ENCODE data around the gene FOXD4.
"Not testable (repeated sequence)": the region's sequence is repeated elsewhere in the genome, so short reads cannot be mapped to it uniquely, and the experiment has no call there.

Gene FOXD4

DNA sequence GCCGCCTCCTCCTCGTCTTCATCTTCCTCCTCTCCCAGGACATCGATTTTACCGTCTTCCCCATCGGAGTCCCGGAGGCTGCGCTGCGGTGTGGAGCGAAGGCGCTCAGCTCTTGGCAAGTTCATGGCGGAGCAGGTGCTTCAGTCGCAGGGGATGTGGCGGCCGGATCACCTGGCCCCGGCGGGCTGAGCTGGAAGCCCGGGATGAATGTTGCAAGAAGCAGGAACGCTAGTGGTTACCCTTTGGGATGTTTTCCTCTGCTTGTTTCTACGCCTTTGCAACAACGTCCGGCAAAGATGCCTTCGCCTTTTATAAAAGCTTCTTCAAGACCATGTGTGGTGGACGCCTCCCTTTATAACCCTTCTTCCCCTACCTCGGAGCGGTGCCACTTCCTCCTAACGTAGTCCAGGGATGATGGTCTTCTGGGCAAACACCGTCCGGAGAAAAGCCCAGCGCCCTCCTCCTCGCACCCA is at the start of gene FOXD4:
Gene FOXD4, minus strand, starts transcription at position 423 of the 473 bp plus-strand sequence. Its CDS starts 298 bp downstream, at position 125.
- DNase-seq (ENCODE audit: low read depth in 2 of 2); H3K4me3 ChIP-seq (replicated peaks in 1 of 2; ENCODE audit: low read depth in 2 of 2, low read length in 2 of 2): not testable (repeated sequence)

DNA sequence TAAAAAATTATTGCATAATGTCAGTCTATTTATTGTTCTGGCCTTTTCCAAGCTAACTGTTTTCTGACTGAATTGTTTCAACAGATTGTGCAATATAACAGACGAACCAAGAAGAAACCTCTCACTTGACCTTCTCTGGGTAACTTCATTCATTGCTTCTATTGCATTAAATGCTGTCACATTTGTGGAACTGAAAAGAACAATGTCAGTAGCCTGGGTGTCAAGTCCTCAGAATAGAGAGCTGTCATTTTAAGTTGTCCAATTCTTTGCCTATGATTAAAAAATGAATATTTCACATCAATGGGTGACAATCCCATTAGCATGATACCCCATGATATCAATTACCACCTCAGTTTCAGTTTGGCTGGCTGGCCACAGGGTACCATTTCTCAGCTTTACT is 41.7 kb upstream of the FOXD4 start:
- not testable (repeated sequence) for DNase-seq (ENCODE audit: low read depth in 2 of 2); H3K4me3 ChIP-seq (replicated peaks in 1 of 2; ENCODE audit: low read depth in 2 of 2, low read length in 2 of 2)

DNA sequence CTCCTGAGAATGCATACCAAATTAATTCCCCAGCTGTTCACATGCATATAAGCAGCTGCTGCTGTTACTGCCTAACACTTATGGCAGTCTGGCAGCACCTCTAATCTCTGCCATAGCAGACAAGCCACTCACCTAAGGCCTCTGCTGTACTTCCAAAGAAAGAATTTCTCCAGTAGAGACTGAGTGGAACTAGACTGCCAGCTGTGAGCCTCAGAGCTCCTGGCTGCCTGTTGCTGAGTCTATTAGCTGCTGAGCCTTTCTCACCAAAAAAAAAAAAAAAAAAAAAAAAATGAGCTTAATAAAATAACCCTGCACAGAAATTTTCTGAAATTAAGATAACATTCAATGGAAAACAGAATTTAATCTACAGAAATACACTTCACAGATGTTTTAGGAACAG is 33.0 kb upstream of the FOXD4 start:
- not testable (repeated sequence) for H3K4me3 ChIP-seq (replicated peaks in 1 of 2; ENCODE audit: low read depth in 2 of 2, low read length in 2 of 2); DNase-seq (ENCODE audit: low read depth in 2 of 2)

DNA sequence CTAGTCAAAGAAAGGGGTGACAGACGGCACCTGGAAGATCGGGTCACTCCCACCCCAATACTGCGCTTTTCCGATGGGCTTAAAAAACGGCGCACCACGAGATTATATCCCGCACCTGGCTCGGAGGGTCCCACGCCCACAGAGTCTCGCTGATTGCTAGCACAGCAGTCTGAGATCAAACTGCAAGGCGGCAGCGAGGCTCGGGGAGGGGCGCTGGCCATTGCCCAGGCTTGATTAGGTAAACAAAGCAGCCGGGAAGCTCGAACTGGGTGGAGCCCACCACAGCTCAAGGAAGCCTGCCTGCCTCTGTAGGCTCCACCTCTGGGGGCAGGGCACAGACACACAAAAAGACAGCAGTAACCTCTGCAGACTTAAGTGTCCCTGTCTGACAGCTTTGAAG is 21.7 kb upstream of the FOXD4 start:
- DNase-seq (ENCODE audit: low read depth in 2 of 2); H3K4me3 ChIP-seq (replicated peaks in 1 of 2; ENCODE audit: low read depth in 2 of 2, low read length in 2 of 2): not testable (repeated sequence)

DNA sequence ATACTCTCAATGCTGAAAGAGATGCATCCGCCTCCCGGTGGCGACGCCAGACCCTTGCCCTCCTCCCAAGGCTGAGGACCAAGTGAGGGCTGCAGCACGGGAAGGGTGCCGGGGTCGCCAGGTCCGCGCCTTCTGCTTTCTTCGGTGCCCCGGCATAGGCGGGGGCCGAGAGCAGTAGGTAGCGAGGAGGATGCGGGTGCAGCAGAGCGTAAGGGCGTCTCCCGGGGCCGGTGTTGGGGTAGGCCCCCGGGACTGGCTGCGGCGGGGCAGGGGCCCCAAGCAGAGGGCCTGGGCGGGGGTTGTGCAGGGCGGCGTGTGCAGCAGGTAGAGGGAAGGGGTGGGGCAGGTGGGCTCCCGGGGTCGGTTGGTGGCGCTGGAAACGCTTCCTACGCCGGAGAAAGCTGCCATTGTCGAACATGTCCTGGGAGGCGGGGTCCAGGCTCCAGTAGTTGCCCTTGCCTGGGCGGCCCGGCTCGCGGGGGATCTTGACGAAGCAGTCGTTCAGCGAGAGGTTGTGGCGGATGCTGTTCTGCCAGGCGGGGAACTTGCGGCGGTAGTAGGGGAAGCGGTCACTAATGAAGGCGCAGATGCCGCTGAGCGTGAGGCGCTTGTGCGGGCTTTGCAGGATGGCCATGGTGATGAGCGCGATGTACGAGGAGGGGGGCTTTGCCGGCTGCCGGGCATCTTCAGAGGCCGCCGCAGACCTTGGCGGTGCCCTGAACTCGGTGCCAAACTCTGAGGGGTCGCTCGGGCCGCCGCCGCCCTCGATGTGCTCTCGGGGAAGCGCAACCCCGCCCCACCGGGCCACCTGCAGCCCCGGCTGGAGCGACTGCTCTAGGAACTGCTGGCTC is 848 bp downstream of the FOXD4 start:
- H3K4me3 ChIP-seq (replicated peaks in 1 of 2; ENCODE audit: low read depth in 2 of 2, low read length in 2 of 2); DNase-seq (ENCODE audit: low read depth in 2 of 2): not testable (repeated sequence)

- DNase-seq (ENCODE audit: low read depth in 2 of 2); H3K4me3 ChIP-seq (replicated peaks in 1 of 2; ENCODE audit: low read depth in 2 of 2, low read length in 2 of 2): not testable (repeated sequence)
These were observed 1.8 kb downstream of the FOXD4 start for GRCh38 chr9:116239-117077.

- H3K4me3 ChIP-seq (replicated peaks in 1 of 2; ENCODE audit: low read depth in 2 of 2, low read length in 2 of 2); DNase-seq (ENCODE audit: low read depth in 2 of 2): not testable (repeated sequence)
These were observed 3.1 kb downstream of the FOXD4 start for GRCh38 chr9:115118-115451.

- DNase-seq (ENCODE audit: low read depth in 2 of 2) = not testable (repeated sequence)
These were observed 3.7 kb downstream of the FOXD4 start for GRCh38 chr9:114267-115117.

DNA sequence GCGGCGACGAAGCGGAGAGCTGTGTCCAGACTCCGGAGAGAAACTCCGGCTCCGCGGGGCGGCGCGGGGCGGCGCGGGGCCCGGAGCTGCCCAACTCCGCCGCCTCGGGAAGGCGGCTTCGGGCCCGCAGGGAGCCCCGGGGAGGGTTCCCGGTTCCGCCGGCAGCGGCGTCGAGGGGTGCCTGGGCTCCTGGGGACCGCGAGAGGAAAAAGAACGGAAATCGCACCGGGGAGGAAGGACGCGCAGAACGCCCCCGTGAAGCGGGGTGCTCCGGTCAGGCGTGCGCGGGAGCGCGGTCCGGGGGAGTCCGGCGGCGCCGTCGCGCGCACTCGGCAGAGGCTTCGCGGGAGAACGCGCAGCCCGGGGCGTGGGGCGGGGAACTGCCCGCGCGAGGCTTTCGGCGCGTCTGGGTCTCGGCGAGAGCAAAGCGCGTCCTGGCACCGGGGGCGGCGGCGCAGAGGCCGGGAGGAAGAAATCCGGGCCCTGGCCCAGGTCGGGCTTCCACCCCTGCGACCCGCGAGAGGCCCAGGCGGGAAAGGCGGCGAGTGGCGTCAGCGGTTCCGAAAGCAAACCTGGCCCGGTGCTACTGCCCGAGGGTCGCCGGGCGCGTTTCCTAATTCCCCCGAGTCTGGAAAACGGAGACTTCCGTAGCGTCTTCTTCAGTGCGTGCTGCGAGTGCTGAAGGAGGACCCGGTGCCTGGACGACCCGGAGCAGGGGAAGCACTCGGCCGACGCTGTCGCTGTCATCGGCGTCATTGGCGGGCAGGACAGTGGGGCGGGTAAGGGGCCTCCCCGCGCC is 4.5 kb downstream of the FOXD4 start:
- peak in 1 of 2 donors; percentile 19 for DNase-seq (ENCODE audit: low read depth in 2 of 2)
- peak overlapping the region; percentile 40 to 45 for H3K4me3 ChIP-seq (replicated peaks in 1 of 2; ENCODE audit: low read depth in 2 of 2, low read length in 2 of 2)

More at GRCh38 chr9:114267-115117, 3.7 kb downstream of the FOXD4 start:
- peak overlapping the region; percentile 40 to 45 for H3K4me3 ChIP-seq (replicated peaks in 1 of 2; ENCODE audit: low read depth in 2 of 2, low read length in 2 of 2)

GRCh38 chr9:112589-113467 is 5.4 kb downstream of the FOXD4 start:
- not testable (repeated sequence) for H3K4me3 ChIP-seq (replicated peaks in 1 of 2; ENCODE audit: low read depth in 2 of 2, low read length in 2 of 2); DNase-seq (ENCODE audit: low read depth in 2 of 2)

DNA sequence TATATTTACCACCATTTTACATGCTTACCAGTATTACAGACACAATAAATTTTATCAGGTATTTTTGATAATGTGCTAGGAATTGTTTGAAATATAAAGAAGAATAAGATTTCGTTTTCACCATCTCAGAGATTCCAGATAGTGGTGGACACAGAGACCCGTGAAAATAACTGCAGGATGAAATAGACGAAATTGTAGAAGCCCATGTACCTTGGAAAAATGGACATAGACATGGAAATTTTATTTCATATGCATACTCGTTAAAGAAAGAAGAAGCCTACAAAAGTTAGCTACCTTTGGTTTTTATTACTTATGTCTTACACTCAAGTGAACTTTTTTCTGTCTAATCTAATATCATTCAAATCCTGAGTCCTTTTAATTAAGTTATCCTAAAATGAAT is 7.5 kb downstream of the FOXD4 start:
- not testable (repeated sequence) for DNase-seq (ENCODE audit: low read depth in 2 of 2)

GRCh38 chr9:109540-109939 is 8.7 kb downstream of the FOXD4 start:
- not testable (repeated sequence) for DNase-seq (ENCODE audit: low read depth in 2 of 2); H3K4me3 ChIP-seq (replicated peaks in 1 of 2; ENCODE audit: low read depth in 2 of 2, low read length in 2 of 2)

More for the DNA sequence above, 7.5 kb downstream of the FOXD4 start:
- H3K4me3 ChIP-seq (replicated peaks in 1 of 2; ENCODE audit: low read depth in 2 of 2, low read length in 2 of 2) = not testable (repeated sequence)

DNA sequence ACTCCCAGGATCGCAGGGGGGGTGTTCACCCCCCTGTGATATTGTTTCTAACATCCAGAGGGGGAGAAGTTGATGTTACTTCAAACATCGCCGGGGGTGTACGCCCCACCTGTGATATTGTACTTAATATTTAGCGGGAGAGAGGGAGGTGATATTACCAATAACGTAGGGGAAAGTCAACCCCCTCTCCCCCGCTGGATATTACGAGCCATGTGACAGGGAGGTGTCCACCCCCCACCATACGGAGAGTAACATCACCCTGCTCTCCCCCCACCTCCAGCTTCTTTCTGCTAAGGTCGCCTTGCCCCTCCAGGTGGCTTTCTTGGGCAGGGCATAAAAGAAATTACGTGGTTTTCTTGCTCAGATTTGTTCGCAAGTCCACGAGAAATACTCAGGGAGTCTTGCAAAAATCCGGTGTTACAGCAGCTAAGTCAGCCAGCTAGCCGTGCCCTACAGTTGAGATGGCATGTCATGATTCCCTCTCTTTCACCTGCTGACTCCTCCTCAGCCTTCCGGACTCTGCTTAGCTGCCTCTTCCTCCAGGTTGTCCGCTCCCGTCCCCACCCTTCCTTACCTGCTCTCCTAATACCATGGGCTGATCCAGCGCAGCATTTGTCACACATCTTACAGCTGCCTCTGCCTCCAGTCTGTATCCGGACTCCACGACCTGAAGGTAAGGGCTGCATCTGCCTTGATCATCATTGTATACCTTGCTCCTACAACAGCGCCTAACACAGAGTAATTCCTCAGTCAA is 9.3 kb downstream of the FOXD4 start:
- DNase-seq (ENCODE audit: low read depth in 2 of 2); H3K4me3 ChIP-seq (replicated peaks in 1 of 2; ENCODE audit: low read depth in 2 of 2, low read length in 2 of 2): not testable (repeated sequence)

GRCh38 chr9:105991-106390 is 12.2 kb downstream of the FOXD4 start:
- not testable (repeated sequence) for DNase-seq (ENCODE audit: low read depth in 2 of 2); H3K4me3 ChIP-seq (replicated peaks in 1 of 2; ENCODE audit: low read depth in 2 of 2, low read length in 2 of 2)

GRCh38 chr9:100430-100829 is 17.8 kb downstream of the FOXD4 start:
- not testable (repeated sequence) for DNase-seq (ENCODE audit: low read depth in 2 of 2); H3K4me3 ChIP-seq (replicated peaks in 1 of 2; ENCODE audit: low read depth in 2 of 2, low read length in 2 of 2)

DNA sequence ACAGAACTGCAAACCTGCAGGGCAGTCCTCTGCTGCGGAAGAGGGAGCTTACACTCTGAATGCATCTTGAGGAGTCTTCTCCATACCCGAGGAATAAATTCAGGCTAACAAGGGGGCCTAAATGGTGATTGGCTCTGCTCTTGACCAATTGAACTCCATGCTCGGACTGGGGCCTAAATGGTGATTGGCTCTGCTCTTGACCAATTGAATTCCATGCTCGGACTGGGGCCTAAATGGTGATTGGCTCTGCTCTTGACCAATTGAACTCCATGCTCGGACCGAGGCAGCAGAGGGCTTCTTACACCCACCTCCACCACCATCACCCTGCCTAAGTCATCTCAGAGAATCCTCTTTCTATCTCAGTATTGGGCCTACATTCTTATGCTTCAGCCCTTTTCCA is 18.4 kb downstream of the FOXD4 start:
- not testable (repeated sequence) for DNase-seq (ENCODE audit: low read depth in 2 of 2); H3K4me3 ChIP-seq (replicated peaks in 1 of 2; ENCODE audit: low read depth in 2 of 2, low read length in 2 of 2)
